HG03045 (cell line): ENCODE measurements around the gene LRRC34.

Experiments
- ATAC-seq: cut with Tn5 transposase; IDR thresholded peaks from one replicate; pipeline ENCODE4 v1.9.1; 2021; ENCODE audit warnings: mild to moderate bottlenecking, moderate library complexity; ENCODE audit not compliant: unreplicated experiment

LRRC34 gene

DNA sequence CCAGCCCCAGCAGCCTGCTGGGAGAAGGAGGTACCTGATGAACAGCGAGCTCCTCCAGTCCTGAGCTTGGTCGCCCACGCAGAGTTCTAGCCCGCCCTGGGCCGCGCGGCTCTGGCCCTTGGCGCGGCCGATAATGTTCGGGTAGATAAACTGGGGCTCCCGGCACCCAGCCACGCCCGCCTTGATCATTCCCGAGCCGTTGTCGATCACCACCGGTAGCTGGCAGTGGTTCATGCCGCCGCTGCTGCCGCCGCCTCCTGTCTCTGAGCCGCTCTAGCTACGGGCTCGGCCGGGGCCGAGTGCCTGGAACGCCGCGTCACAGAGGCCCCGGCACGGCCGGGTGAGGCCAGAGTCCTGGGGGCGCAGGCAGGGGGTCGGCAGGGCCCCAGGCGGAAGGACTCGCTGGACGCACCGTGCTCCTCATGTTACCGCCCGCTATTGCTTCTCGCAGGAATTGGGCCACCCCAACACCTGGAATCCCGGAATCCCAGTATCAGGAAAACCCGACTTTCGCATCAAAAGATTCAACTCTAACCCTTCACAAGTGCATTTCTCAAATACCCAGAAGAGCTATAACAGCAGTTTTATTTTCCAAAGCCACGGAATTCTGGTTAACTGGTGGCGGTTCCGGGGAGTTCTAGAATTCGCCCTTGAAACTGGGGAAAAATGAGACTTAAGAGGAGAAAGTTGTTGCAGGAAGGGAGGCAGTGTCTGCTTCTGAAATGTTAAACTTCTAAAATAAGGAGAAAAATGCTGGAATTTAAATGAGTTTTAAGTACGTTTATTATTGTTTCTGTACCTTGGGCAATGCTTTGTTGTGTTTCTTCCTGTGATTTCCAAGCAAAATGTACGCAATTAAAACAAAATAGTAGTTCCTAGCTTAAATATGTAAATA lies 43.2 kb downstream of the LRRC34 start, which contains the start of gene ACTRT3:
TSS of gene ACTRT3 (minus strand) at position 275 of the 895 bp plus-strand sequence. CDS start at position 234, 41 bp downstream.
- peak; percentile 25 for ATAC-seq

- peak; percentile 79 for ATAC-seq
Observed at GRCh38 chr3:169764882-169765612, 47.7 kb downstream of the LRRC34 start, which contains the start of gene TERC. TSS of gene TERC (minus strand) at chr3:169765060.

- ATAC-seq, result peak; percentile 52
Observed at GRCh38 chr3:169764312-169764881, 48.3 kb downstream of the LRRC34 start.

- ATAC-seq, result no peak
Observed at GRCh38 chr3:169760479-169760878, 52.2 kb downstream of the LRRC34 start.

GRCh38 chr3:169759256-169759655 lies 53.4 kb downstream of the LRRC34 start:
- no peak for ATAC-seq

GRCh38 chr3:169758359-169758994 lies 54.2 kb downstream of the LRRC34 start:
- ATAC-seq, result no peak

GRCh38 chr3:169755488-169755887 lies 57.2 kb downstream of the LRRC34 start:
- ATAC-seq, result no peak

DNA sequence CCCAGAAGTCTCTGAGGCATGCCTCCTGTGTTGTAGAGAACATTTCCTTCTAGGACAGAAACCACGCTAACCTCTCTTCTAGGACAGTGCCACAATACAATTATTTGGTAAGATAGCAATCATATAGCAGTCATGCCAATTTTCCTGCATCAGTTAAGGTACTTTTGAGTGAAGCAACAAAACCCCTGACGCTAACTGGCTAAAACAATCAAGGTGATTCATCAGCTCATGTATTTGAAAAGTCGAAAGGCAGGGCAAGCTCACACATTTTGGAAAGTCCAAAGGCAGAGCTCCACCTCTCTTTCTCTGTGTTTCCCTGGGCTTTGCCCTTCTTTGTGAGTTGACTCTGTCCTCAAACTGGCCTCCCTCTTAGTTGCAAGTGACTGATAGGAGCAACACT lies 58.0 kb downstream of the LRRC34 start:
- ATAC-seq, result no peak

GRCh38 chr3:169751875-169752274 lies 60.8 kb downstream of the LRRC34 start:
- no peak for ATAC-seq

GRCh38 chr3:169750665-169751064 lies 62.0 kb downstream of the LRRC34 start:
- ATAC-seq, result no peak

DNA sequence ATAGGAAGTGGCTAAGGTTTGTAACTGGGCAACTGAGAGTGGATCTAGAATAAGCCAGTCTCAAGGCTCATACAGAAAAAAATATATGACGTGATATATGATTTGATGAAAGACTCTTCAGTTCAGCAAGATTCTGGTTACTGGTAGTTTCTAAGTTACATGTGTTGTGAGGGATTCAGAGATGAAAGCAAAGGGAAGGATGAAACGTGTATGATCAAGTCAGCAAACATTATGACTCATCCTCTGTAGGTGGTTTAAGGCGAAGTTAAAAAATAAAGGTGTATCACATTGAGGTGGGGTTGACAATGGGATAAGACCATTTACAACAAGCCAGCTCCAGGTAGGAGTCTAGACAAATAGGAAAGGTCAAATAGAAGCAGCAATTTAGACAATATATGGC lies 64.0 kb downstream of the LRRC34 start:
- ATAC-seq, result no peak

- no peak for ATAC-seq
Observed at GRCh38 chr3:169746924-169747323, 65.8 kb downstream of the LRRC34 start.

DNA sequence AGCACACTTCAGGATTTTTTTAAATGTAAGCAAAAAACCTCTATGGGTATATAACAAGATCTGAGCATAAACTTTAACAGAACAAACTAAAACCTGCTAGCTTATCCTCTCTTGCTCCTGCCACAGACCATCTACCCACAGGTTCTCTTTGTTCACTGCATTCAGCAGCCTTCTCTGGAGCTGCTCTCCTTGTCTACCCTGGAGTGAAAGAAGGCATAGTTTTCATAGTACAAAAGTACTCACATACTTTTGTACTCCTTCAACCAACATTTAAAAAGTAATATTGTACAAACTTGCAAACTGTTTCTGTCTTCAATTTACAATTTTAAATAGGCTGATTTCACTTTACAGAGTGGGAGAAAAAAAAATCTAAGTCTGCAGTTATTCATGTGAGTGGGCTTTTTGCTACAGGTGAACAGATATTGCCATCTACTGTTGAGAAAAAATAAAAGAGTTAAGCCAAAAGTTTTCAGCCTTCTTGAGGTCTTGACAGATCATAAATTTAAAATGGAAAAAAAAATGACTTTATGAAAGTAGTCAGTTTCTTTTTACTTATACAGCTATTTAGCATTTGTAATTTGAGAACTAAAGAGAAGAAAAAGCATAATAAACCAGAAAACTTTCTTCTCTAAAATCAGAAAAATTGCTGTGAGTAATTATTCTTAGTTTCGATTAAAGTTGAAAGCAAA lies 68.2 kb downstream of the LRRC34 start:
- ATAC-seq, result no peak
